Stimulated activated CD8-positive, alpha-beta memory T cell treated with anti-CD3 and anti-CD28 coated beads, Interleukin-7, amount 100 ng/mL, for 4 hours (primary cell): ENCODE results near the gene LIMD2.
"Not testable (repeated sequence)": the region's sequence is repeated elsewhere in the genome, so short reads cannot be mapped to it uniquely, and the experiment has no call there.

Experiments
- DNase-seq, 2 donors: peaks; one replicate each; pipeline ENCODE4 v3.0.0-alpha.2; 2020; ENCODE audit warnings: low read depth in 2 of 2

Gene LIMD2

DNA sequence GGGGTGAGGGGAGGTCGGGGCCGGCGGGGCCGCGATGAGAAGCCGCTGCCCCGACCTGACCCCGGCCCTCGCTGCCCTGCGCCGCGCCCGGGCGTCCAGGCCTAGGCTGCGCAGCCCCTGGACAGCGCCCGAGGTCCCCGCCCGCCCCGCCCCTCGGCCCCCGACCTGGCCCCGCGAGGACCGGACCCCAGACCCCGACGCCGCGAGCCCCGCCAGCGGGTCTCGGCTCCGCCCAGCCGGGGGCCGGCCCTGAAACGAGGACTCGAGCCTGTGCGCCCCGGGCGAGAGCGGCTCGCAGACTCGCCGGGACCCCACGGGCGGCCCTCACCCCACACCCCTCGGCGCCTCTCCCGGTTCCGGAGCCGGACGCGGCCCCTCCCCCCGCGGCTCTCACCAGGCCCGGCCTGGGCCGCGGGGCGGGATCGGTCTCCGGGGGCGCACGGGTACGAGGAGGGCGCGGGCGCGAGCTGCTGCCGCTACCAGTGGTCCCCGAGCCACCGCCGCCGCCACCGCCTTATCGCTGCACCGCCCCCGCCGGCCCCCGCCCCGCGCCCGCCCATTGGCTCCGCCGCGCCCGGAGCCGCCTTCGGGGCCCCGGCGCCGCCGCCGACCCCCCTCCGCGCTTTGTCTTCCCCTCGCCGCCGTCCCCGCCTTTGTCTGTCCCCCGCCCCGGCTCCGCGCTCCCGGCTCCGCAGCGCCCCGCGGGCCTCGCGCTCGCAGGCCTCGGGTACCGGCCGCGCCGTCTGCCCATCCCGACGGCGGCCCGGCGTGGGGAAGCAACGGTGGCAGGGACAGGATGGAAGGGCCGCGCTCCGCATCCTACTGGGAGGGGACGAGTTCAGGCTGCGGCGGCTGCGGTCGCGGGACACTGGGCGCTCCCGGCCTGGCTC lies at the start of gene LIMD2:
TSS of gene LIMD2 (minus strand) at position 488 of the 890 bp plus-strand sequence. CDS start 827 bp downstream, outside the sequence.
- DNase-seq, result peak; percentile 72 to 89

DNA sequence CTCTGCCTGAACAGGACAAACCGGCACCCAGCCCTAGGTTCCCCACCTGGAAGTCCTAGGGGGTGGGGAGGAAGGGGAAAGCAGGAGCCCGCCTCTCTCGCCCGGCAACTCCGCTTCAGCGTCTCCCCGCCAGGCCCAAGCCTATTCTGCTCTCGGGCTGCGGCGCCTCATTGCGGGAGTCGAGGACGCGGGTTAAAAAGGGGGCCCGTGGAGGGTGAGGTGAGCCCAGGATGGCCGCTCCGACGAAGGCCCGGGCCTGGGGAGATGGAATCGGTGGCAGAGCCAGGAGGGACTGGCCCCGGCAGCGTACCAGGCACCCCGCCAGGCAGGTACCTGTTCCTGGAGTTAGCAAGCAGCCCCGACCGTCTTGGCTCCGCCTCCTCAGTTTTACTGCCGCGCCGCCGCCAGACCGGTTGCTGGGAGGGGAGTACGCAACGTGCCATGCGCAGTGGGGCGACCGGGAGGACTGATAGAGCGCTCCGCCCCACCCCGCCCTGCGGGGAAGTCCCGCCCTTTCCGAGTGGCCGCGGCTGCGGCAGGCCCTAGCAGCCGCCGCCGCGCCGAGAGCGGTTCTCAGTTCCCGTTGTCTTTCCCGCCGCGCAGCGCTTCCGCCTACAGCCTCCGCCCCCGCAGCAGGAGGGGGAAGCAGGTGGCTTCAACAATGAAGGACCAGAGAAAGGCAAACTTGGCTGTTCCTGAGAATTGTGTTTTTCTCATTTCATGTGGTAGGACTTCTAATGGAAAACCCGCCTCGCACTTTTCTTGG lies 41.7 kb upstream of the LIMD2 start, which contains the start of gene STRADA:
TSS of gene STRADA (minus strand) at position 392 of the 766 bp plus-strand sequence. CDS start 13,430 bp downstream, outside the sequence.
- DNase-seq, result peak; percentile 97 to 100

DNA sequence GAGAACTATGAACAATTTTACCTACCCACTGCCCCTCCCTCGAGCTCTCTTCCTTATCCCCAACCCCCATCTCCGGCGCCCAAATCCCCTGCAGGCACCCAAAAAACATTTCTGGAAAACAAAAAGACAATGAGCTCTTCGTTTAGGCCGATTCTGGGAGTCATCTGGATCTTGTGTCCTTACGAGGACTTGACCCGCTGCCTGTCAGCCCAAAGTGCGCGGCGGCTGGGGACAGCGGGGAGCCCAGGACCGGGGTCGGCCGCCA lies 41.1 kb upstream of the LIMD2 start:
- peak in 1 of 2 donors; percentile 3 for DNase-seq

DNA sequence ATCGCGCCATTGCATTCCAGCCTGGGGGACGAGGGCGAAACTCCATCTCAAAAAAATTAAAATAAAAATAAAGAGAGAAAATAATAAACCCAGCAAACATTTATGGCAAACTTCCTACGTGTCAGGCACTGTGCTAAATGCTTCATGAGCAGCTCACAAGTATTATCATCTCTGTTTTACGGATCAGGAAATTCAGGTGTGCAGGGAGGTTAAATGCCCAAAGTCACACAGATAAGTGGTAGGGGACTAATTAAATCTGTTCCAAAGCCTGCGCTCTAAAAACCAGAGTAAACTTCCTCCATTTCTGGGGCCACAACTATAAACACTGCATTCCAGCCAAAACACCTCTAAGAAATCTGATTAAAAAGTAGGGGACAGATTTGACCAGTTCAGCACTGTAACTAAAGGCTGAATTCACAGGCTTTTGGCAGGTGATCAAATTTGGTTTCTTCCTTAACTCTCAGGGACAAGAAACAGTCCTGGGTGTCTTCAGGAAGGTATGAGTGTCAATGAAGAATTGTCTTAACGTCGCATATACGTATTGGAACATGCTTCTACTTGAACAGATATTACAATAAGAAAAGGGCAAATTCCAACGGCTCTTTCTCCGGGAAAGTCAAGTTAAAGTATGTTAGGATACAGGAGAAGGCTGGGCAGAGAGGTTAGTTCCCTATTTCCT lies 40.7 kb upstream of the LIMD2 start:
- no peak for DNase-seq

DNA sequence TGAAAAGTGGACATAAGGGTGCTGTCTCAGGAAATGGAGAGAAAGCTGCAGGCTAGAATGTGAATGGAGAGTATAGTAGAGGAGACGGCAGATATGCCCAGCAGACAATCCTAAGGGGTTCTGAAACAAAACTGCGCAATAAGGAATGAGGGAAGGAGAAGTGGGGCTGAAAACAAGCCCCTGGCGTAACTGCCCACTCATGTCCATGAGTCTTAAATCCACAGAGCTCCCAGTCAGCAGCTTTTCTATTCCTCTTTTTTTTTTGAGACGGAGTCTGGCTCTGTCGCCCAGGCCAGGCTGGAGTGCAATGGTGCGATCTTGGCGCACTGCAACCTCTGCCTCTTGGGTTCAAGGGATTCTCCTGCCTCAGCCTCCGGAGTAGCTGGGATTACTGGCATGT lies 35.8 kb upstream of the LIMD2 start:
- no peak for DNase-seq

DNA sequence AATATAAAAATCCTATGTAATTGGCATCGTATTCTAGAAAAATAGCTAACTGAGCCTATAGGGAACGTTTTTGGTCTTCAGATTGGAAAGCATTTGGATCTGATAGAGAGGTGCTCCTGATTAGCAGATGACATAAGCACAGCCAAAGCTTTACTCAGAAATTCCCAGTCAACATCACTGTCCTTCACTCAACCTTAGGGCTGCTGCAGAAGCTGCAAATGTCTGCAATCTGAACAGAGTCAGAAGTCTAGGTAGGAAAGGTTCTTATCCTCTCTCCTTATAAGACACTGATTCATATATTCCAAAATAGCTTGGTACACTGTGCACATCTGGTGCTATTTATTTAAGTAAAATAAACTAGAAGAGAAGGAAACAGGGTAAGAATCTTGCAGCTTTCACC lies 22.5 kb upstream of the LIMD2 start:
- no peak for DNase-seq

DNA sequence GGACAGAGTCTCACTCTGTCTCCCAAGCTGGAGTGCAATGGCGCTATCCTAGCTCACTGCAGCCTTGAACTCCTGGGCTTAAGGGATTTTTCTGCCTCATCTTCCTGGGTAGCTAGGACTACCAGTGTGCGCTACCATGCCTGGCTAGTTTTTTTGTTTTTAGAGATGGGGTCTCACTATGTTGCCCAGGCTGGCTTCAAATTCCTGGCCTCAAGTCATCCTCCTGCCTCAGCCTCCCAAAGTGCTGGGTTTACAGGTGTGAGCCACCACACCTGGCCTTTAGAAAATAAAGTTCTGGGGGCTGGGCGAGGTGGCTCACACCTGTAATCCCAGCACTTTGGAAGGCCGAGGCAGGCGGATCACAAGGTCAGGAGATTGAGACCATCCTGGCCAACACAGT lies 20.3 kb upstream of the LIMD2 start:
- not testable (repeated sequence) for DNase-seq

DNA sequence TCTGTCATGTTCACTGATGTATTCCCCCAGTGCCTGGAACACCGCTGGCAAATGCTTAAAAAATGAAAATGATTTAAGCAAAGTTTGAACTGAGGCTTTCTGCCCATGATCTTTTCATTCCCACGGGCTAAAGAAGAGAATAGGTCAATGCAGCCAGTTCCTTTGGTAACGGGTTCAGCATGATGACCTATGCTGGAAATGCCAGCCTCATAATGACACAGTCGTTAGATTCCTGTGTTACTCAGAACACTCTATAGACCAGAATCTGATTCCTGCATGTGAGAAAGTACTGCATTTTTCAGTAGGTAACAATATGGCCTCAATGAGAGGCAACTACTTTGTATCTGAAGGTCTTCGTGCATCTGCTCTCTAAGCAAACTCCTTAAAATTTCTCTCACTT lies 19.1 kb upstream of the LIMD2 start:
- DNase-seq, result no peak

DNA sequence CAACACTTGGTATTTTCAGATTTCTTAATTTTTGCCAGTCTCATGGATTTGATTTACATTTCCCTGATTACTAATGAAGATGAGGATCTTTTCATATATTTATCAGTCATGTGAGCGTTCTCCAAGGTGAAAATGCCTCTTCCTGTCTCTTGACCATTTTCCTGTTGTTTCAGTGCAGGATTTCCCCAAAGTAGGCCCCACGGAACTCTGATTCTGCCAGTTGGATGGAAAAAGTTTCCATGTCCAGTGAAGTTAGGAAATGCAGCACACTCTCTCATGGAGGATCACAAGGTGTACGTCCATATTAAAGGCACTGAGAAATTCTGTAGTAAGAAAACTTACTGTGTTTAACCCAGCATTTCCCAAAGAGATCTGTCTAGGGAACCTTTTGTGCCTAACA lies 16.5 kb upstream of the LIMD2 start:
- DNase-seq, result no peak

DNA sequence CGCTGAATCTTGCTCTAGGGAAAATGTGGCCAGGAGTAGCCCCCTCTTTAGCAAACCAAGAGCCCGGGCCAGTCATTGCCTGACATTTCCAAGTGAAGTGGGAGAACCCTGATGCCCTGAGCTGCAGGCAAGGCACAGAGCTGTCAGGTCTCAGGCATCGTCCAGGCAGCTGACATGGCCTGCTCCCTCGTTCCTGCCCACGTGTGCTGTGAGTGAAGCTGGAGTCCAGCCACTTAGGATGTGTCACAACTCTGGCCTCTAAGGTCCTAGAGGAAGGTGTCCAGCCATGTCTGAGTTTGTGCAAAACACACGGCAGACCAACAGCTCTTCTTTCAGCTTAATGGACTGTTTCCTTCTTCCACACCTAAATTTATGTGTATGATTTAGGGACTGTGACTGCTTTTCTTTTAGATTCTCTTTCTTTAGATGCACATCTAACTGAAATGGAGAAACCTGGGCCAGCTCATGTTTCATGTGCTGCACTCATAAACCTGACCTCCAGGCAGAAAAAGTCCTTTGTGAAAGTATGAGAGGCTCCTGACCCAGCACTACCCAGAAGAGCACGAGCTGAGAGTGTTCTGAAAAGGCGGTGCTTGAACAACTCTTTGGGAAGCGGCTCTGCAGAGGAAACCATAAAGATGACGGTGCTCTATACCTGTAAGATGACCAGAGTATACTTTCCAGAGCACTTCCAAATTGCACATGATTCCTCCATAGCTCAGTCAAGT lies 14.8 kb upstream of the LIMD2 start:
- no peak for DNase-seq

DNA sequence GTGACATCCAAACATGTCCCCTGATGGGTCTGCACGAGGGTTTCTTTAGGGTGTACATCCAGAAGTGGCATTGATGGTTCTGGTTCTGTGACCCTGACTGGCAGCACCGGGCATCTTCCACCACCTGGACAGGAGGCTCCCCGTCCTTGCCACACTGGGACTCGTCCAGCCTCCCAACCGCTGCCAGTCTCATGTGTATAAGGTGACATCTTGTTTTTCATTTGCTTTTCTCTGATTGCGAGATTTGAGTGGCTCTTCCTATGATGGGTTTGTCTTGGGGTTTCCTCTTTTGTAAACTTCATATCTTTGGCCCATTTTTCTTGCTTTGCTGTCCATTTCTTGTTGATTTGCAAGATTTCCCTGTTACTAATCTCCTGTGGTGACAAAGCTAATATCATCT lies 9.2 kb upstream of the LIMD2 start:
- no peak for DNase-seq

DNA sequence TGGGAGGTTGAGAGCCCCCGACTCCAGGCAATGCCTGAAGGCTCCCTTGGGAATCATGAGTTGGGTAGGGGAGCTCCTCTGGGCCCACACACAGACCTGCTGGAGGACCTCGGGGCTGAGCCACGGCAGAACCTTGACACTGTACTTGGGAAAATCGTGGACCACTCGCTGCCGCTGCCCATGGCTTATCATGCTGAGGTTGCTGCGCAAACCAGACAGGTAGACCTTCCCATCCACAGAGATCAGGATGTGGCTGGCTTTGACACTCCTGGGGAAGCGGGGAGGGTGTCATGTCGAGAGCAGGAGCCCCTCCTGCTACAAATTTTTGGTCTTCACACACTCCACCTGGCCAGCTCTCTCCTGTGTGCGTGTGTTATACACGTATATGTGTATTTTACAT lies 7.2 kb upstream of the LIMD2 start:
- DNase-seq, result no peak

DNA sequence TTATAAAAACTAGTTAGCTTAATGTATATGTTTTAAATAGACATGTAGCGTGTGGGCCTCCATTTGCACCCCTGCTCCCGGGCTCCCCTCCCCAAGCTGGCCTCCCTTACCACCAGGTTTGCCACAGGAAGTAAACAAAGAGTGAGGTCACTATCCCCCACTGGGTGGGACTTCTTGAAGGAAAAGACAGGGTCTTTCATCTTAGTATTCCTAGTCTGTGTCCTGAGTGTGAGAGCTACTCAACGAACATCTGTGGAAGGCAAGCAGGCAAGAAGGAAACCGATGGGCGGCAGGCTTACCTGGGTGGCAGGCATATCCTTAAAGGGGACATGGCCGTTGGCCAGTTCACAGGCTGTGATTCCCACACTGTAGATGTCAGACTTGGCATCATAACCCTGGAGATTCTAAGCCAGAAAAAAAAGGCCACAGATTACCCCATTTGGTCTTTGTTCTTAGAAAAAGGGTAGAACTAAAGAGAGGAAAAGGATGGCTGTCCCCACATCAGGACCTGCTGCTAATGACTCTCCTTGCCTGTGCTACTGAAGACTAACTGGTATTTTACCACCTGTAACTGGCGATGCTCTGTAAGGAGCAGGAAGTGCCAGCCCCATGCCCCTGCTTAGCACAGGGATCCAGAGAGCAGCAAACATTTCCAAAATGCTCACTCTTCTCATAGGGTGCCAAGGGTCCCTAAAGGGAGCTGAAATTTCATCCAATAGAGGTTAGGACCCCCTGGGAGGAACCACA lies 6.6 kb upstream of the LIMD2 start:
- DNase-seq, result no peak

DNA sequence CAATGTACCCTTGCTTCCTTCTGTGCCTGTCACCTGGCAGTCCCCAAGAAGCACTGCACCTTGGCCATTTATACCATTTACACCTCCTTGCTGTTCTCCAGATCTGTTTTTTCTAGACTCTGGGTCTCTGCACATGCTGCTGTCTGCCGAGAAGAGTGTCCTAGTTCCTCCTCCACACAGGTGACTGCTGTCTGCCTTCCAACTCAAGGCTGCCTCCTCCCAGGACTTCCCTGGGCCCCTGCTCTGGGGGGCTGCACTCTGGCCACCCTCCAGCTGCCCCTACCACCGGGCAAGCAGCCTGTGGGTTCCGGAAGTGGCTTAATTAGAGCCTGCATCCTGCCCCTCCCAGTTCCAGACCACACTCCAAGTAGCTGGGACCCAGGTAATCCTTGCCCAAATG lies 5.7 kb upstream of the LIMD2 start:
- DNase-seq, result no peak

DNA sequence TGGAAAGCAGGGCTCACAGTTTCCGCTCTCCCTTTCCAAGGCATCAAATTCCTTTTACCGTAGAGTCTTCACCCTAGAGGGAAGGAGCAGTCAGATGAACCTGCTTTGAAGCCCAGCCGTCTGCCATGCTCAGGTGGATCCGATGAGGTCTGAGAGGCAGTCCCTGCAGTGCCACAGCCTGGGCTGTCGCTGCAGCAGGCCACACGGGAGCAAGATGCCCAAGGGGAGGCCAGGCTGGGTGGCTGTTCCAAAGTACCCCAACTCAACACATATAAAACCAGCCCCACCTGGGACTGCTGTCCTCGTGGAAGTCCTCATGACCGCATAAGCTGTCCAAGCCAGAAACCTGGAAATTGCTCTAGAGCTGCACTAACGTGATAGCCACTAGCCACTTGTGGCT lies 4.9 kb upstream of the LIMD2 start:
- no peak for DNase-seq

DNA sequence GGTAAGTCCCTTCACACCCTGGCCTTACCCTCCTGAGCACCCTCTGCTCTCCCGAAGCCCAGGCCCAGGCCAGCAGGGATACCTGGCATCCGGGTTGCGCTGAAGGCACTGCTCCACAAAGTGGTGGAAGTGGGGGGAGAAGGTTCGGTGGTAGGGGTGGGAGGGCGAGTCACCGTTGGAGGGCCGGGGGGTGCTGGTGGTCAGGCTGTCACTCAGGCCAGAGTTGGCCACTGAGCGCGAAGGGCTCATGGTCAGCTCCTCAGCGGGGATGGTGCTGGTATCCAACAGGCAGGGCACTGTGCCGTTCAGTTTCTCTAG lies 4.3 kb upstream of the LIMD2 start:
- no peak for DNase-seq

DNA sequence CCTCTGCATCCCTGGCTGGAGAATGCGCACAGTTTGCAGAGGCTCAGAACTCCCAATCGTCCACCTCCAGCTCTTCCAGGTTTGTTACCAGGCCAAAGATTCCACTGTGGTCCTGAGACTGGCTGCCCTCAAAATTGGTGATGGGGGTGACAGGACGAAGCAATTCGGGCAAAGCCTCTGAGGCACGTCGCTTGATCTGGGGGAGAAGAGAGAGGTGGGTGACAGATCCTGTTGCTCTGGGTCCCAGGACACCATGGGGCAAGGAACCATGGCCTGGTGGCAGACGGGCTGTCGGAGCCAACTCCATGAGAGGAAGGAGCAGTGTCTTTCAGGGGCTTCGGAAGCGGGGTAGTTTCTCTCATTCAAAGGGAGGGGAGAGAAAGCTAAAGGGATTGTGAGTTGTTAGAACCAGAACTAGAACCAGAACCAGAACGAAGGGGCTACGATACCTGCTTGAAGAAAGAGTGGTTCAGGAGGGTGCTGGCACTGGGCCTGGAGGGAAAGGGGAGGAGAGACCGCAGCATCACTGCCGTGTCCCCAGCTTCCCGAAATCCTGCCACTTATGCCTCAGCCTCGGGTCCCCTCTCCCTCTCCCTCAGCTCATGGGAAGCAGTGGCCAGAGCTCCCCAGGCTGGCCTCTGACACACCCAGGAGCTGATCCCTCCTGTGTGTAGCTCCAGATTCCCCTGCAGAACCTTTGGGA lies 3.8 kb upstream of the LIMD2 start:
- DNase-seq, result no peak

DNA sequence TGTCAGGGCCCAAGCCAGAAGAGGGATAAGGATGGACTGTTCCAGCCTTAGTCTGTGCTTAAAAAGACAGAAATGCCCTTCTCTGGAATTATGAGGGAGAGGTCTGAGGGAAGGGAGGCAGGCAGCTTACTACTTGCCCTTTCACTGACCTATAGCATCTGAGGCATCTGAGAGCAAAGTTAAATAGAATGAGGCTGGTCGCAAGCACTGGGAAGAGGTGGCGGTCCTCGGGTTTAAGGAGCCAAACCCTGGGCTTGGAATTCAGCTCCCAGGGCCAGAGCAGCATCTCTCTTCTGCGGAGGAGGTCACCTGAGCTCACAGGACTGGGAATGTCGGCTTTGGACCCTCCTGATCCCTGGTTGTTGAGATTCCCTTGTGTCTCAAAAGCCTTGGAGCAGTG lies 3.1 kb upstream of the LIMD2 start:
- DNase-seq, result no peak

DNA sequence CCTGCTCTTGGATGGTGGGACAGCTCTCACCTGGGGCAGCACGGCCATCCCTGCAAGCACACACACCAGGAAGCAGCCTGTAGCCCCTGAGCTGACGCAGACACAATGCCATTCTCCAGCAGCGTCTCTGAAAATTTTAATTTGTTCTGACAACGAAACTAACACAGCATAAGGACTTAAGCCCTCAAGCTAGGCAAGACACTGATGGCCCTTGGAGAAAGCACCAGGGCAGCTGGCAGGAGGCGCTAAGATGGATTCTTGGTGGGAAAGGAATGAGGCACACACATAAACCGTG lies 2.7 kb upstream of the LIMD2 start:
- no peak for DNase-seq

DNA sequence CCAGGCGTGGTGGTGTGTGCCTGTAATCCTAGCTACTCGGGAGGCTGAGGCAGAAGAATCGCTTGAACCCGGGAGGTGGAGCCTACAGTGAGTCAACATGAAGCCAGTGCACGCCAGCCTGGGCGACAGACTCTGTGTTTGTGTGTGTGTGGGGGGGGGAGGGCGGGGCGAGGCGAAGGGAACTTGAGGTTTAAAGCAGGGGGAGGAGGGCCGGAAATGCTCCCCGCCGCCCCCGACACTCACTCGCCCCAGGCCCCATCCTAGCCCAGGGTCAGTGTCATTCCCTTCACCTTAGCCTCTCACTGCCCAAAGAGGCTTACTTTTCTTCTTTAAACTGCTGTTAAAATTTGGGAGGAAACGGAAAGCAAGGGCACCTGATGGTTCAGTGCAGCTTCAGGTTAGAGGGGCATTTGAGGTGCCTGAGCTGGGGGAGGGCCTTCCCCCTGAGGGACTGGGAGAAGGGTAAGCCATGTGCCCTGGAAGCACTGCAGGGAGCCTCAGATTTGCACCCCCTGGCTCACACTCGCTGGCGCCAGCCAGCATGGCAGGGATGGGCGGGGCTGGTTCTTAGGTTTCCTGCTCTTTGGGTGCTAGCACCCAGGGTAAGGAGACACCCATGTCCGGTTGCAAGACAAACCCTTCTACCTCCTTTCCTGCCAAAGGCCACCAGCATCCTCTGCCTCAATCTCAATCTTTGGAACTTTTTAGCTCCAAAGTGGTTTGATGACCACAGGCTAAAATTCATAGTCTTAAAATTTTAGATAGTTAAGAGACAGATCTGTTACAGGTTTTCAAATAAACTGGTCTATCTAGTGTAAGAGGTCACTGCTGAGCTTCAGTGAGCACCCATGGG lies 2.2 kb upstream of the LIMD2 start:
- peak; percentile 73 for DNase-seq
